Adrenal gland (tissue), 12 donors: ENCODE measurements around the gene ST6GALNAC3. TPM values are rescaled to one million over a fixed set of nuclear protein-coding genes. Genes with fewer than 3 reads are reported as not detected.

Experiments used
- DNase-seq, 7 donors: peaks; one replicate each; pipeline ENCODE4 v3.0.0-alpha.2; 2019 to 2020
- H3K27ac ChIP-seq, 5 donors: fragments of 200-600 bp; sonication (generic) in 4 of 5; 1 replicate in 3 of 5; 2 replicates in 2 of 5; pipeline versions ENCODE4 v1.5.1 to v1.8.0; 2016 to 2020; ENCODE audit warnings: mild to moderate bottlenecking in 1 of 5
- H3K27me3 ChIP-seq: fragments of 200-600 bp; 2 replicates; pipeline ENCODE4 v1.8.0; 2021
- H3K36me3 ChIP-seq, 2 donors: fragments of 200-600 bp; replicated peaks in 1 of 2; 1 replicate in 1 of 2; 2 replicates in 1 of 2; pipeline versions ENCODE4 v1.5.1 to v1.8.0; 2018 to 2022
- H3K4me1 ChIP-seq, 2 donors: fragments of 200-600 bp; replicated peaks in 1 of 2; 1 replicate in 1 of 2; 2 replicates in 1 of 2; pipeline versions ENCODE4 v1.5.1 to v1.8.0; 2018 to 2021
- H3K4me3 ChIP-seq, 4 donors: fragments of 200-600 bp; sonication (generic) in 3 of 4; one replicate each; pipeline ENCODE4 v1.5.1; 2016 to 2018
- H3K9me3 ChIP-seq, 3 donors: fragments of 200-600 bp; sonication (generic) in 1 of 3; replicated peaks in 1 of 3; 1 replicate in 2 of 3; 2 replicates in 1 of 3; pipeline versions ENCODE4 v1.5.1 to v1.8.0; 2016 to 2021
- POLR2A ChIP-seq, 2 donors: fragments of 450-650 bp; IDR thresholded peaks; one replicate each; pipeline ENCODE4 v1.6.1; 2017; ENCODE audit warnings: antibody characterized with exemption in 2 of 2, mild to moderate bottlenecking in 2 of 2, moderate library complexity in 1 of 2
- WGBS, 4 donors: extraction: QIAGEN DNeasy Blood & Tissue Kit in 2 of 4; methylation state at CpG; one replicate each; pipeline versions ENCODE4 v1.1.5 to v1.1.7; 2013 to 2017; 5-methylcytosine and 5-hydroxymethylcytosine counted together
- intact Hi-C, 2 donors: fragments of 100-400 bp; cut with DNase I; formaldehyde crosslinking; loops; one replicate each; pipeline versions ENCODE4 v1.14.1 to v1.15.0; 2022 to 2023
- polyA plus RNA-seq, 3 donors: library from polyadenylated mRNA; stranded (reverse); fragments of 200-250 nt in 2 of 3; fragments of 350-450 nt in 1 of 3; fragmentation: Illumina TruSeq in 1 of 3; extraction: RNeasy Lipid Tissue Mini Kit (QIAGEN cat#74804) in 1 of 3; gene quantifications; one replicate each; pipeline ENCODE4 v1.2.3, GENCODE V29; 2013 to 2014
- total RNA-seq, 9 donors: library from RNA; depleted of rRNA in 4 of 9; stranded (reverse); fragments of >200 nt in 4 of 9; fragments of 120-200 nt in 1 of 9; fragmentation: NEBNext Ultra II Directional in 1 of 9; extraction: Animal tissue kit (Norgen Biotek cat#: 25700) in 1 of 9; gene quantifications; one replicate each; pipeline versions ENCODE4 v1.1.0 to v1.2.4, GENCODE V29; 2013 to 2023
- TF ChIP-seq, protein P1 (sequence below), 6 experiments: fragments of 450-650 bp in 4 of 6; fragments of 200-600 bp in 2 of 6; sonication (generic) in 1 of 6; IDR thresholded peaks; 1 replicate in 5 of 6; 2 replicates in 1 of 6; pipeline versions ENCODE4 v1.5.1 to v1.8.0; 2016 to 2021; ENCODE audit warnings: antibody characterized with exemption in 6 of 6, mild to moderate bottlenecking in 2 of 6, moderate library complexity in 1 of 6
- donor health status: healthy with polysubstance abuse.
- donor health status: Bipolar disorder and iron deficiency.
- donor health status: DM: yes; HTN: yes; CAD: no.
- donor health status: DM: no; HTN: no; CAD: no.
- donor health status: DM: no; HTN: no; CAD: no.
- donor health status: DM: yes; HTN: yes; CAD: no.

The ST6GALNAC3 gene
- total and polyA plus RNA-seq, 12 donors: 1.4 to 11.5 (median 5.9) TPM

DNA sequence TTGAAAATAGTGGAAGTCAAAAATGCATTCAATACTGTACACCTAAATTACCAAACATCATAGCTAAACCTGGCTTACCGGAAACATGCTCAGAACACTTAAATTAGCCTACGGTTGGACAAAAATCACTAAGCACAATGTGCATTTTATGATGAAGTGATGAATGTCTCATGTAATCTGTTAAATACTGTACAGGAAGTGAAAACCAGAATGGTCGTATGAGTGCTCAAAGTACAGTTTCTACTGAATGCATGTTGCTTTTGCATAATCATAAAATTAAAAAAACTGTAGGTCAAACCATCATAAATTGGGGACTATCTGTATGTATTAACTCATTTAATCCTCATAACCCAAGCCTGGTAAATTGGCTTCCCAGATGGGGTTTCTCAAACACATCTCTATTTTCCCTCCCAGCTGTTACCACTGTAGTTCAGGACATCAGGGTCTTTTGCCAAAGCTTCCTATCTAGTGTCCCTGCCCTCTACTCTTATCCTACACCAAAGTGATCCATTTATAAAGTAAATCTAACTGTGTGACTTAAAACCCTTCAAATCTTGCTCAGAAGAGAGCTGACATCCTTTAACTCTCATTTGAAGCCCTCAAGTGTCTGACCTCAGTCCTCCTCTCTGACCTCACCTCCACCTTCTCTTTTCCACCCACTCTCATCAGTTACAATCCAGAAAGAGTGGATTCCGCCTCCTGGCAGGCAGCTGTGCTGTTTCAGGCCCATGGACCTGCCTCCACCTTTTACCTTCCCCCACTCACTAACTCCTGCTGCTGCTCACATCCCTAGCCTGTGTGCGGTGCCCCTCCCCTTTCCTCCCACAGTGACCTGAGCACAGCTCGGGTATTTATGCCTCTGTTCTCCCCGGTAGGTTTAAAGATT lies 436.4 kb downstream of the ST6GALNAC3 start:
- H3K27ac ChIP-seq: no peak overlapping the region
- no peaks in the 10 kb centered on the region for H3K27me3 ChIP-seq
- TF ChIP-seq, protein P1, sequence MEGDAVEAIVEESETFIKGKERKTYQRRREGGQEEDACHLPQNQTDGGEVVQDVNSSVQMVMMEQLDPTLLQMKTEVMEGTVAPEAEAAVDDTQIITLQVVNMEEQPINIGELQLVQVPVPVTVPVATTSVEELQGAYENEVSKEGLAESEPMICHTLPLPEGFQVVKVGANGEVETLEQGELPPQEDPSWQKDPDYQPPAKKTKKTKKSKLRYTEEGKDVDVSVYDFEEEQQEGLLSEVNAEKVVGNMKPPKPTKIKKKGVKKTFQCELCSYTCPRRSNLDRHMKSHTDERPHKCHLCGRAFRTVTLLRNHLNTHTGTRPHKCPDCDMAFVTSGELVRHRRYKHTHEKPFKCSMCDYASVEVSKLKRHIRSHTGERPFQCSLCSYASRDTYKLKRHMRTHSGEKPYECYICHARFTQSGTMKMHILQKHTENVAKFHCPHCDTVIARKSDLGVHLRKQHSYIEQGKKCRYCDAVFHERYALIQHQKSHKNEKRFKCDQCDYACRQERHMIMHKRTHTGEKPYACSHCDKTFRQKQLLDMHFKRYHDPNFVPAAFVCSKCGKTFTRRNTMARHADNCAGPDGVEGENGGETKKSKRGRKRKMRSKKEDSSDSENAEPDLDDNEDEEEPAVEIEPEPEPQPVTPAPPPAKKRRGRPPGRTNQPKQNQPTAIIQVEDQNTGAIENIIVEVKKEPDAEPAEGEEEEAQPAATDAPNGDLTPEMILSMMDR (IDR thresholded peaks at IDR 0.05): no peak
- no peak for TF ChIP-seq POLR2A (IDR thresholded peaks at IDR 0.05)
- H3K36me3 ChIP-seq: no peaks in the 10 kb centered on the region
- no peaks in the 10 kb centered on the region for H3K9me3 ChIP-seq
- intact Hi-C loops: no loop called here
- no peak overlapping the region for H3K4me3 ChIP-seq
- DNase-seq: no peak
- H3K4me1 ChIP-seq: no peaks in the 10 kb centered on the region
- WGBS, 4 donors: 52 to 57% (median 54%) methylated on average over 7 of the region's 7 CpGs

DNA sequence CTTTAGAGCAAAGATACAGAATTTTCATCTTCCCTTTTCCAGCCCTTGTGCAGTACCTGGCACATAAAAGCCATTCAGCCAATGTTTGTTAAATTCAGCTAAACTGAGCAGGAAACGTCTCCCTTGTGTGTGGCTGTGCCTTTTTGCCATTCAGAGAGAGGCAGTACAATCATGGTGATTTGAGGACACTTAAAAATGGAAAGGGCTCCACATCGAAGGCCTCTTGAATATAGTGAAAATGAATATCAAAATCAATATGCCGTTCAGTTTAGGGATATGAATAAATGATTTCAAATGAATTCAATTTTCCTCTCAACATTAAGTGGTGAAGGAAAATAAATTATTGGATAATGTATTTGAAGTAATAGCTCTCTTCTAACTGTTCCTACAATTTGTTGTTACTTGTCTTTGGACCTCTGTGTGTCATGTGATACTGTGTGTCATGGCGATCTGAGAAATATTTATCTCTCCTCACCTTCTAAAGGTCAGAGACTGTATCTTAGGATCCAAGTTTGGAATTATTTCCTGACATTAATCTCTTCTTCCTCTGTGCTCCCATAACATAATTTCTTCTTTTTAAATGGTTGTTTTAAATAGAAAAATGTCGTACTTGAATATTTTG lies 437.1 kb downstream of the ST6GALNAC3 start:
- no peak for DNase-seq
- Histone ChIP-seq H3K27ac (no peak overlapping the region), H3K9me3 (no peaks in the 10 kb centered on the region), H3K27me3 (no peaks in the 10 kb centered on the region), H3K4me1 (no peaks in the 10 kb centered on the region), H3K4me3 (no peak overlapping the region), H3K36me3 (no peaks in the 10 kb centered on the region)
- 48 to 62% (median 59%) methylated on average over 5 of the region's 5 CpGs for WGBS, 4 donors
- intact Hi-C loops: no loop called here
- no peak for TF ChIP-seq POLR2A (IDR thresholded peaks at IDR 0.05)
- TF ChIP-seq, protein P1 (IDR thresholded peaks at IDR 0.05): no peak

DNA sequence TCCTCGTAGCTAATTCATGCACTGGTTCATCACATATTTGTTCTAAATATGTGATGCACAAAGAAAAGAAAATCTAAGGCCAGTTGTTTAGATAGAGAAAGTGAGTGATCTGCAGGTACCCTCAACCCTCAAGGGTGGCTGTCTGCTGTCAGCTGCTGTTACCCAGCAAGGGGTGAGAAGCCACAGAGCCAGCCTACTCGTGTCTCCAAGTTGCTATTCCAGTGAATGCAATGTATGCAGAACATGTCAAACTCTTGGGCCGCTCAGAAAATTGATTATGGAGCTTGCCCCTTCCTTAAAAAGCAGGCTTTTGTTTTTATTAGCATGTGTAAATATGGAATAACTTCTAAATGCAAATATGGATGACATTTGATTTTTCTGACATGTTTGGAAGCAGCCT lies 456.4 kb downstream of the ST6GALNAC3 start:
- TF ChIP-seq, protein P1 (IDR thresholded peaks at IDR 0.05): no peak
- TF ChIP-seq POLR2A (IDR thresholded peaks at IDR 0.05): no peak
- Histone ChIP-seq H3K27ac (no peak overlapping the region), H3K9me3 (no peaks in the 10 kb centered on the region), H3K4me3 (no peak overlapping the region), H3K27me3 (no peaks in the 10 kb centered on the region), H3K4me1 (no peaks in the 10 kb centered on the region), H3K36me3 (no peaks in the 10 kb centered on the region)
- intact Hi-C loops: no loop called here
- WGBS, 4 donors: 70 to 75% (median 72%) methylated on average over 3 of the region's 3 CpGs
- DNase-seq: no peak

DNA sequence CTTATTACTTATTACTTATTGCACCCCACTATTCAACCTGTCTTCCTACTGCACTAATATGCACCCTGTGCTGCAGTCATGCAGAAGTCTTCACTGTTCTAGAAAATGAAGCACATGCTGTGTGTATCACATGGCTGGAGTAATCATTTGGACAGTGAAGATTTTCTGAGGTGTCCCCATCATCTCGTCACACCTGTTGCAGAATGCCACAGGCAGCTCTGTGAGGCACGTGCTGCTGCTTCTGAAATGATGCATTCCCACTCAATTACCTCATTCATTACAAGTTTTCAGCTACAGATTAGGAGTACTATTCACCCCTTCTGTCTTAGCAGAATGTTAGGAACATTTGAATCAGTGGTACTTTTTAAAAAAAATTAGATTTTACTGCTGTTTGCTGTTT lies 467.1 kb downstream of the ST6GALNAC3 start:
- intact Hi-C loops: no loop called here
- no peak for TF ChIP-seq POLR2A (IDR thresholded peaks at IDR 0.05)
- TF ChIP-seq, protein P1 (IDR thresholded peaks at IDR 0.05): no peak
- no peaks in the 10 kb centered on the region for H3K4me1 ChIP-seq
- no peaks in the 10 kb centered on the region for H3K9me3 ChIP-seq
- no peaks in the 10 kb centered on the region for H3K27me3 ChIP-seq
- H3K36me3 ChIP-seq: no peaks in the 10 kb centered on the region
- 53 to 73% (median 62%) methylated on average over 2 of the region's 2 CpGs for WGBS, 4 donors
- DNase-seq: no peak
- no peak overlapping the region for H3K27ac ChIP-seq
- H3K4me3 ChIP-seq: no peak overlapping the region
